Measurements from ENCODE around the gene TMEM63C.

The TMEM63C gene

DNA sequence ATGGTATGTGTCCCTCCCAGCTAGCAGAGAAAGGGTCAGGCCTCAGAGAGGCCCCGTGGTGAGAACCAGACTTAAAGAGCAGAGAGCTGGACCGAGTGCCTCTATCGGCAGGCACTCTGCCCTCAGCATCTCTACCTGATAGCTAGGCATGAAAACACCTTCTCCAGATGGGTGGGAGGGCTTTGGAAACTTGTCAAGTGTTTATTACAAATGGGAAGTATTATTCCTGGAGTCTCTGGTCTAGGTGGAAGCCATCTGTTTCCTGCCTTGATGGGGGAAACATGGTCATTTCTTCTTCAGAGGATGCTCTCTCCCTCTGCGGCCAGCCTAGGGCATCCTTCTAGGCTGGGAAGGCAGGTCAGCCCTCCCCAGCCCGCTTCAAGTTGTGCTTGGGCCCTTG, 2.3 kb downstream of the TMEM63C start:
- Histone ChIP-seq H3K4me1 (ENCODE audit: insufficient read depth, low read length, poor library complexity, severe bottlenecking) (peaks cover 11% of the 10 kb centered on the region), H3K4me2 (ENCODE audit: low read depth, low read length, poor library complexity, severe bottlenecking) (no peak overlapping the region), H3F3A (ENCODE audit: low read depth) (no peaks in the 10 kb centered on the region), H3K79me2 (ENCODE audit: insufficient read depth, low read length) (no peaks in the 10 kb centered on the region), H3K36me3 (ENCODE audit: insufficient read depth, low read length) (no peaks in the 10 kb centered on the region), H2AFZ (ENCODE audit: low read length) (no peak overlapping the region), H3K9me3 (ENCODE audit: insufficient read depth, low read depth, low read length) (no peaks in the 10 kb centered on the region), H4K20me1 (ENCODE audit: insufficient read depth, low read length, poor library complexity, severe bottlenecking) (no peaks in the 10 kb centered on the region), H3K9me2 (replicated peaks; ENCODE audit: low read depth, low read length) (no peaks in the 10 kb centered on the region), H3K27me3 (ENCODE audit: insufficient read depth, low read length, poor library complexity, severe bottlenecking) (no peaks in the 10 kb centered on the region), H3K9ac (ENCODE audit: low read depth, low read length, poor library complexity, severe bottlenecking) (no peak overlapping the region), H3K4me3 (ENCODE audit: low read length, poor library complexity, severe bottlenecking) (no peak overlapping the region)
- no peak for TF ChIP-seq CTCF (conservative IDR thresholded peaks at IDR 0.05; ENCODE audit: low read length)
- no peak for TF ChIP-seq EZH2phosphoT487 (IDR thresholded peaks at IDR 0.05; ENCODE audit: borderline replicate concordance)

GRCh38 chr14:77184396-77185092, 2.9 kb downstream of the TMEM63C start:
- Histone ChIP-seq H3K36me3 (ENCODE audit: insufficient read depth, low read length) (no peaks in the 10 kb centered on the region), H2AFZ (ENCODE audit: low read length) (no peak overlapping the region), H3K79me2 (ENCODE audit: insufficient read depth, low read length) (no peaks in the 10 kb centered on the region), H3K9ac (ENCODE audit: low read depth, low read length, poor library complexity, severe bottlenecking) (no peak overlapping the region), H3K9me3 (ENCODE audit: insufficient read depth, low read depth, low read length) (no peaks in the 10 kb centered on the region), H3K27me3 (ENCODE audit: insufficient read depth, low read length, poor library complexity, severe bottlenecking) (no peaks in the 10 kb centered on the region), H3K4me3 (ENCODE audit: low read length, poor library complexity, severe bottlenecking) (no peak overlapping the region), H3K4me2 (ENCODE audit: low read depth, low read length, poor library complexity, severe bottlenecking) (no peak overlapping the region), H3K9me2 (replicated peaks; ENCODE audit: low read depth, low read length) (no peaks in the 10 kb centered on the region), H4K20me1 (ENCODE audit: insufficient read depth, low read length, poor library complexity, severe bottlenecking) (no peaks in the 10 kb centered on the region), H3F3A (ENCODE audit: low read depth) (no peaks in the 10 kb centered on the region), H3K4me1 (ENCODE audit: insufficient read depth, low read length, poor library complexity, severe bottlenecking) (peaks cover 11% of the 10 kb centered on the region)
- TF ChIP-seq EZH2phosphoT487 (IDR thresholded peaks at IDR 0.05; ENCODE audit: borderline replicate concordance) (no peak), CTCF (conservative IDR thresholded peaks at IDR 0.05; ENCODE audit: low read length) (no peak)

GRCh38 chr14:77185093-77185465, 3.5 kb downstream of the TMEM63C start:
- TF ChIP-seq CTCF (conservative IDR thresholded peaks at IDR 0.05; ENCODE audit: low read length) (no peak), EZH2phosphoT487 (IDR thresholded peaks at IDR 0.05; ENCODE audit: borderline replicate concordance) (no peak)
- Histone ChIP-seq H3K36me3 (ENCODE audit: insufficient read depth, low read length) (no peaks in the 10 kb centered on the region), H4K20me1 (ENCODE audit: insufficient read depth, low read length, poor library complexity, severe bottlenecking) (no peaks in the 10 kb centered on the region), H3K27me3 (ENCODE audit: insufficient read depth, low read length, poor library complexity, severe bottlenecking) (no peaks in the 10 kb centered on the region), H2AFZ (ENCODE audit: low read length) (no peak overlapping the region), H3K9me2 (replicated peaks; ENCODE audit: low read depth, low read length) (no peaks in the 10 kb centered on the region), H3F3A (ENCODE audit: low read depth) (no peaks in the 10 kb centered on the region), H3K79me2 (ENCODE audit: insufficient read depth, low read length) (no peaks in the 10 kb centered on the region), H3K4me2 (ENCODE audit: low read depth, low read length, poor library complexity, severe bottlenecking) (no peak overlapping the region), H3K4me1 (ENCODE audit: insufficient read depth, low read length, poor library complexity, severe bottlenecking) (peaks cover 11% of the 10 kb centered on the region), H3K4me3 (ENCODE audit: low read length, poor library complexity, severe bottlenecking) (no peak overlapping the region), H3K9ac (ENCODE audit: low read depth, low read length, poor library complexity, severe bottlenecking) (no peak overlapping the region), H3K9me3 (ENCODE audit: insufficient read depth, low read depth, low read length) (no peaks in the 10 kb centered on the region)
